Heart left ventricle (tissue), 13 donors: ENCODE measurements around the gene CHRNB4.

ENCODE experiments used
- POLR2A ChIP-seq, 2 donors: fragments of 450-650 bp; IDR thresholded peaks; one replicate each; pipeline ENCODE4 v1.6.1; 2017; ENCODE audit warnings: antibody characterized with exemption in 2 of 2, mild to moderate bottlenecking in 2 of 2, moderate library complexity in 2 of 2
- TF ChIP-seq, protein P1 (sequence below), 12 donors: fragments of 200-600 bp; sonication (generic) in 4 of 12; IDR thresholded peaks; one replicate each; pipeline versions ENCODE4 v1.5.0 to v1.8.0; 2018 to 2022; ENCODE audit warnings: antibody characterized with exemption in 12 of 12, mild to moderate bottlenecking in 5 of 12
- donor health status: ischemic (EF 13 %, LVEDD 7.1; RV severe dilation, severe dysfunction).
- donor health status: DM: no; HTN: yes; CAD: no.
- donor health status: DM: no; HTN: no; CAD: no.
- donor health status: ischemic (EF 25% LVEDD 6.9; RV normal size, moderate dysfunction).
- donor health status: ischemic (EF 25% LVEDD 5.7; RV mildly dilated, moderate dysfunction).
- donor health status: ischemic (EF 35%, LVEDD 5.7; RV mildly dilated, moderate dysfunction).
- donor health status: nonischemic (EF 11% LVEDD 7.7; RV severe dilation, severe dysfunction).
- donor health status: DM: yes; HTN: yes; CAD: no.
- donor health status: PGD.
- donor health status: ischemic (EF 29% LVEDD 5.4; RV normal size, mild dysfunction).
- donor health status: nonischemic (EF 23%, LVEDD 6.1; RV moderate dilation, normal function).

DNA sequence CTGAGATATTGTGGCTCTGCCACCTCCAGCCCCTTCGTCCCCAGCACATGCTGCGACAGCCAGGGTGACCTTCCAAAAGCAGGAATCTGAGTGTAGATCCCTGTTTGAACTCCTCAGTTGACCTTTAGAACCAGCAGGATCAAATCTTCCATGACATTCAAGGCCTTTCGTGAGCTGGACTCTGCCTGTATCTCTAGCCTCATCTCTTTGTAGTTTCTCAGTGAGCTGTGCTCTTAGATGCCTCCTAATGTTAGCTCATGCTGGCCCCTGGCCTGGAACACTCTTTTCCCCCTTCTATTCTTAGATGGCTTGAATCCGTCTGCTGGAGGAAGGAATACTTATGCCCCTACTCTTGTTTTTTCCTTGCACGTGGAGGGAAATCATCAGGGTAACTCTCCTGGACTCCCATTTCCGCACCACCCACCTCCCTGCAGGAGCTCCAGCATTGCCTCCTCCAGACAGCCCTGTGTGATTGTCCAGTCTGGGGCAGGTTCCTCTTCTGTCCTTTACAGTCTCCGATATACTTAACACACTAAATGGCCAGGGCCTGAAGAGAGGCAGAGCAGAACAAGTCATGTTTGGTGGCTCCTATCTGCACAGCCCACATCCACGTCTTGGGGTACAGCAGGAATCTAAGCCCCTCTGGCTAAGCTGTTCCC lies 26.7 kb upstream of the CHRNB4 start:
- TF ChIP-seq, protein P1, sequence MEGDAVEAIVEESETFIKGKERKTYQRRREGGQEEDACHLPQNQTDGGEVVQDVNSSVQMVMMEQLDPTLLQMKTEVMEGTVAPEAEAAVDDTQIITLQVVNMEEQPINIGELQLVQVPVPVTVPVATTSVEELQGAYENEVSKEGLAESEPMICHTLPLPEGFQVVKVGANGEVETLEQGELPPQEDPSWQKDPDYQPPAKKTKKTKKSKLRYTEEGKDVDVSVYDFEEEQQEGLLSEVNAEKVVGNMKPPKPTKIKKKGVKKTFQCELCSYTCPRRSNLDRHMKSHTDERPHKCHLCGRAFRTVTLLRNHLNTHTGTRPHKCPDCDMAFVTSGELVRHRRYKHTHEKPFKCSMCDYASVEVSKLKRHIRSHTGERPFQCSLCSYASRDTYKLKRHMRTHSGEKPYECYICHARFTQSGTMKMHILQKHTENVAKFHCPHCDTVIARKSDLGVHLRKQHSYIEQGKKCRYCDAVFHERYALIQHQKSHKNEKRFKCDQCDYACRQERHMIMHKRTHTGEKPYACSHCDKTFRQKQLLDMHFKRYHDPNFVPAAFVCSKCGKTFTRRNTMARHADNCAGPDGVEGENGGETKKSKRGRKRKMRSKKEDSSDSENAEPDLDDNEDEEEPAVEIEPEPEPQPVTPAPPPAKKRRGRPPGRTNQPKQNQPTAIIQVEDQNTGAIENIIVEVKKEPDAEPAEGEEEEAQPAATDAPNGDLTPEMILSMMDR (IDR thresholded peaks at IDR 0.05): no peak
- no peak for TF ChIP-seq POLR2A (IDR thresholded peaks at IDR 0.05)
